ENCODE data around the gene CNTNAP5.

- TF ChIP-seq, protein P1, sequence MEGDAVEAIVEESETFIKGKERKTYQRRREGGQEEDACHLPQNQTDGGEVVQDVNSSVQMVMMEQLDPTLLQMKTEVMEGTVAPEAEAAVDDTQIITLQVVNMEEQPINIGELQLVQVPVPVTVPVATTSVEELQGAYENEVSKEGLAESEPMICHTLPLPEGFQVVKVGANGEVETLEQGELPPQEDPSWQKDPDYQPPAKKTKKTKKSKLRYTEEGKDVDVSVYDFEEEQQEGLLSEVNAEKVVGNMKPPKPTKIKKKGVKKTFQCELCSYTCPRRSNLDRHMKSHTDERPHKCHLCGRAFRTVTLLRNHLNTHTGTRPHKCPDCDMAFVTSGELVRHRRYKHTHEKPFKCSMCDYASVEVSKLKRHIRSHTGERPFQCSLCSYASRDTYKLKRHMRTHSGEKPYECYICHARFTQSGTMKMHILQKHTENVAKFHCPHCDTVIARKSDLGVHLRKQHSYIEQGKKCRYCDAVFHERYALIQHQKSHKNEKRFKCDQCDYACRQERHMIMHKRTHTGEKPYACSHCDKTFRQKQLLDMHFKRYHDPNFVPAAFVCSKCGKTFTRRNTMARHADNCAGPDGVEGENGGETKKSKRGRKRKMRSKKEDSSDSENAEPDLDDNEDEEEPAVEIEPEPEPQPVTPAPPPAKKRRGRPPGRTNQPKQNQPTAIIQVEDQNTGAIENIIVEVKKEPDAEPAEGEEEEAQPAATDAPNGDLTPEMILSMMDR (IDR thresholded peaks at IDR 0.05), result no peak
- TF ChIP-seq POLR2A (IDR thresholded peaks at IDR 0.05), result no peak
These were observed 264.0 kb downstream of the CNTNAP5 start for GRCh38 chr2:124289060-124289459.
